Effector memory CD8-positive, alpha-beta T cell (primary cell): Measurements from ENCODE around the gene LAMA3.

Experiments
- ATAC-seq: fragments of 150-1000 bp; cut with Tn5 transposase; replicated peaks from 2 replicates; pipeline ENCODE4 v1.10.0; 2021; ENCODE audit warnings: mild to moderate bottlenecking, moderate library complexity
- DNase-seq, 3 experiments: peaks; one replicate each; pipeline ENCODE4 v3.0.0; 2021
- H3K27ac Mint-ChIP-seq, 2 donors: one replicate each; pipeline ENCODE4 v1.8.0; 2022; ENCODE audit warnings: mild to moderate bottlenecking in 2 of 2, mixed read lengths in 2 of 2, moderate library complexity in 2 of 2
- H3K27me3 Mint-ChIP-seq, 2 donors: one replicate each; pipeline ENCODE4 v1.8.0; 2022; ENCODE audit warnings: mixed read lengths in 2 of 2
- H3K36me3 Mint-ChIP-seq: one replicate; pipeline ENCODE4 v1.8.0; 2022; ENCODE audit warnings: mild to moderate bottlenecking, moderate library complexity, mixed read lengths; ENCODE audit not compliant: insufficient read depth
- H3K4me1 Mint-ChIP-seq, 2 donors: one replicate each; pipeline ENCODE4 v1.8.0; 2022; ENCODE audit warnings: low read depth in 2 of 2, mixed read lengths in 2 of 2
- H3K4me3 Mint-ChIP-seq, 2 donors: one replicate each; pipeline ENCODE4 v1.8.0; 2022; ENCODE audit warnings: mild to moderate bottlenecking in 2 of 2, mixed read lengths in 2 of 2, moderate library complexity in 2 of 2
- H3K9me3 Mint-ChIP-seq, 2 donors: one replicate each; pipeline ENCODE4 v1.8.0; 2022; ENCODE audit warnings: mixed read lengths in 2 of 2

LAMA3 gene

GRCh38 chr18:23856466-23857163 is 167.4 kb downstream of the LAMA3 start:
- DNase-seq (no peak), ATAC-seq (no peak)
- Mint-ChIP-seq H3K9me3 (no peaks in the 10 kb centered on the region), H3K36me3 (no peaks in the 10 kb centered on the region), H3K4me1 (peaks cover 12 to 17% of the 10 kb centered on the region in 2 donors), H3K27ac (peak overlapping the region in 1 of 2 donors; percentile 87), H3K27me3 (no peaks in the 10 kb centered on the region), H3K4me3 (no peak overlapping the region)

GRCh38 chr18:23857164-23857552 is 167.9 kb downstream of the LAMA3 start:
- no peak for ATAC-seq
- H3K9me3 Mint-ChIP-seq, result no peaks in the 10 kb centered on the region
- no peak overlapping the region for H3K4me3 Mint-ChIP-seq
- H3K27ac Mint-ChIP-seq, result peak overlapping the region in 1 of 2 donors; percentile 87
- no peaks in the 10 kb centered on the region for H3K36me3 Mint-ChIP-seq
- no peak for DNase-seq
- H3K27me3 Mint-ChIP-seq, result no peaks in the 10 kb centered on the region
- H3K4me1 Mint-ChIP-seq, result peaks cover 14 to 19% of the 10 kb centered on the region in 2 donors

GRCh38 chr18:23857756-23858155 is 168.5 kb downstream of the LAMA3 start:
- no peaks in the 10 kb centered on the region for H3K36me3 Mint-ChIP-seq
- no peak overlapping the region for H3K27ac Mint-ChIP-seq
- no peaks in the 10 kb centered on the region for H3K9me3 Mint-ChIP-seq
- H3K4me1 Mint-ChIP-seq, result peaks cover 17 to 19% of the 10 kb centered on the region in 2 donors
- no peak overlapping the region for H3K4me3 Mint-ChIP-seq
- ATAC-seq, result no peak
- no peaks in the 10 kb centered on the region for H3K27me3 Mint-ChIP-seq
- DNase-seq, result no peak

DNA sequence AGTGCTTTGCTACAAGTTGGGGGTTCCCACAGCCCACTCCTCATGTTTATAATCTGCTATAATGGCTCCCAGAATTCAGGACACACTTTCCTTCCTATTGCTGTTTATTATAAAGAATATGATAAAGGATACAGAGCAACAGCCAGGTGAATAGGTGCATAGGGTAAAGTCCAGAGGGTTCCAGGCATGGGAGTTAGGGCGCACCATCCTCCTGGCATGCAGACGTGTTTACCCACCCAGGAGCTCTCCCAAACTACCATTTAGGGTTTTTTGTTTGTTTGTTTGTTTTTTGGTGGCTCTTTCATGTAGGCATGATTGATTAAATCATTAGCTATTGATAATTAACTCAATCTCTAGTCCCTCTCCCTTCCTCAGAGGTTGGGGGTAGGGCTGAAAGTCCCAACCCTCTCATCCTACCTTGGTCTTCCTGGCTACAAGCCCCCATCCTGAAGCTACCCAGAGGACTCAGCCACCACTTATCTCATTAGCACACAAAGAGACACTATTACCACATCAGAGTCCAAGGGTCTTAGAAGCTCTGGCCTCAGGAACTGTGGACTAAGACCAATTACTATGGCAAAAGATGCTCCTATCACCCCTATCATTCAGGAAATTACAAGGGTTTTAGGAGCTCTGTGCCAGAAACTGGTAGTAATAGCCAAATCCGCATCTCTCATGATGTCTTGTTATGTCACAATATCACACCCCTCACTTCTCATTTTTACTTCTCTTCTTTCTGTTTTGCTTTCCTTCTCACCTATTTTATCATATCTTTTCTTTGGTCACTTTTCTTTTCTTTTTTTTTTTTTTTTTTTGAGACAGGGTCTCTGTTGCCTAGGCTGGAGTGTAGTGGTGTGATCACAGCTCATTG is 170.4 kb downstream of the LAMA3 start:
- Mint-ChIP-seq H3K4me3 (no peak overlapping the region), H3K36me3 (no peaks in the 10 kb centered on the region), H3K4me1 (peaks cover 24 to 30% of the 10 kb centered on the region in 2 donors), H3K27me3 (no peaks in the 10 kb centered on the region), H3K9me3 (no peaks in the 10 kb centered on the region), H3K27ac (peak overlapping the region in 1 of 2 donors; percentile 52)
- no peak for ATAC-seq
- no peak for DNase-seq

GRCh38 chr18:23861326-23861725 is 172.1 kb downstream of the LAMA3 start:
- Mint-ChIP-seq H3K4me3 (no peak overlapping the region), H3K27ac (peak overlapping the region in 1 of 2 donors; percentile 89), H3K27me3 (no peaks in the 10 kb centered on the region), H3K4me1 (peaks cover 40 to 46% of the 10 kb centered on the region in 2 donors), H3K9me3 (no peaks in the 10 kb centered on the region), H3K36me3 (no peaks in the 10 kb centered on the region)
- ATAC-seq (no peak), DNase-seq (no peak)

GRCh38 chr18:23861805-23862470 is 172.7 kb downstream of the LAMA3 start:
- no peaks in the 10 kb centered on the region for H3K27me3 Mint-ChIP-seq
- no peak for DNase-seq

DNA sequence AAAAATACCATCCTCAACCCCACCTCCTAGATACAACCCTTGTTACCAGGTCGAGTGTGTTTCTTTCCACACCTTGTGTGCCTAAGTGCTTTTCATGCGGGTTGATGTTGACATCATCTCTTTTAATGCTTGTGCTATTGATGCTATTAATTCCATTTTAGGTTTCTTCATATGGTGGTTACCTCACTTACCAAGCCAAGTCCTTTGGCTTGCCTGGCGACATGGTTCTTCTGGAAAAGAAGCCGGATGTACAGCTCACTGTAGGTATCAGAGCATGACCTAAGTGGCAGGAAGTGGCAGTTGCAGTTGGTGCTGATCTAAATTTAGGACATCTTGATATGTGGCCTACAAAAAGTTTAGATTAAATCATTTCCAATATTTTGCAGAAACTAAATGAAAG is 175.4 kb downstream of the LAMA3 start:
- peak; percentile 29 to 35 (median 30) for DNase-seq
- Mint-ChIP-seq H3K27me3 (no peaks in the 10 kb centered on the region), H3K9me3 (no peaks in the 10 kb centered on the region), H3K27ac (peak overlapping the region; percentile 89 to 93), H3K36me3 (no peaks in the 10 kb centered on the region), H3K4me1 (peaks cover 36 to 44% of the 10 kb centered on the region in 2 donors), H3K4me3 (peak overlapping the region; percentile 33 to 58)
- ATAC-seq, result peak; percentile 92

More at GRCh38 chr18:23861805-23862470, 172.7 kb downstream of the LAMA3 start:
- ATAC-seq, result no peak
- Mint-ChIP-seq H3K4me1 (peaks cover 39 to 45% of the 10 kb centered on the region in 2 donors), H3K36me3 (no peaks in the 10 kb centered on the region), H3K9me3 (no peaks in the 10 kb centered on the region), H3K27ac (peak overlapping the region; percentile 89 to 93), H3K4me3 (no peak overlapping the region)

DNA sequence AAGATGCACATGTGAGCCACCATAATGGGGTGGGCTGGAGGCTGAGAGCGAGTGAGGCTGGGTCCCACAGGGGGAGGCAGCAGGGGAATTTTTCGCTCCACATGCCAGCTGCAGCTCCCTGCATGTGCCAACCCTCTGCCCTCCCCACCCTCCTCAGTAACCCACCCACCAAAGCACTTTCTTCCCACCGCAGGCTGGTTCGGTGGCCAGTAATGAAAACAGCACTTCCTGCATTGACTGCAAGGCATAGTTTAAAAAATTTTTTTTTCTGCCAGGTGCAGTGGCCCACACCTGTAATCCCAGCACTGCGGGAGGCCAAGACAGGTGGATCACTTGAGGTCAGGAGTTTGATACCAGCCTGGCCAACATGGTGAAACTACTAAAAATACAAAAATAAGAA is 177.8 kb downstream of the LAMA3 start:
- Mint-ChIP-seq H3K9me3 (no peaks in the 10 kb centered on the region), H3K4me1 (peaks cover 49 to 52% of the 10 kb centered on the region in 2 donors), H3K27ac (peak overlapping the region in 1 of 2 donors; percentile 75), H3K27me3 (no peaks in the 10 kb centered on the region), H3K4me3 (no peak overlapping the region), H3K36me3 (peaks cover 5% of the 10 kb centered on the region)
- DNase-seq (no peak), ATAC-seq (no peak)

- DNase-seq (no peak), ATAC-seq (no peak)
- Mint-ChIP-seq H3K27ac (no peak overlapping the region), H3K36me3 (peaks cover 5% of the 10 kb centered on the region), H3K4me1 (peaks cover 55 to 57% of the 10 kb centered on the region in 2 donors), H3K4me3 (no peak overlapping the region), H3K9me3 (no peaks in the 10 kb centered on the region), H3K27me3 (no peaks in the 10 kb centered on the region)
Measured at GRCh38 chr18:23868136-23868785, 179.0 kb downstream of the LAMA3 start.

DNA sequence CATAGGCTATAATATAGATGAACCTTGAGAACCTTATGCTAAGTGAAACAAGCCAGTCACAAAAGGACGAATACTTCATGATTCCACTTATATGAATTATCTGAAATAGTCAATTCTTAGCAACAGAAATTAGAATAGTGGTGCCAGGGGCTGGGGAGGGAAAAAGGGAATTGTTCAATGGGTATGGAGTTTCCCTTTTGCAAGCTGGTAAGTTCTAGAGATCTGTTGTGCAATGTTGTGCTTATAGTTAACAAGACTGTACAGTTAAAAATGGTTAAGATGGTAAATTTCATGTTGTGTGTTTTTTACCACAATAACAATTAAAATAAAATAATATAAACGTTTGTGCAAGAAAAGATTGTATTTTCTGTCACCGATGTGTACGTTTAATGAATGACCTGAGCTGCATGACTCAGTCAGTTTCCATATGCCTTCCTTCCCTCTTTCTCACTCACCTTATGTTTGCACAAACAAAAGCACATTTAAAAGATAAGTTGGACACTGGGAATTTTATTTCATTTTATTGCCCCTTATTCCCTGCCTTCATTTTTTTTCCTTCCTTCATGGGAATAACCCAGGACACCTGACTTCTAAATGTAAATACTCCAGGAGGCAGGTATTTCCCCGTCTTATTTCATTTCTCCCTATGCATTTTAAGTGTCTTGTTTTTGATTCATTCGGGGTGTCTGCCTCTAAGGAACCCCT is 181.6 kb downstream of the LAMA3 start:
- H3K4me3 Mint-ChIP-seq, result peak overlapping the region; percentile 72 to 80
- DNase-seq (no peak), ATAC-seq (no peak)
- peak overlapping the region; percentile 95 to 100 for H3K27ac Mint-ChIP-seq
- H3K27me3 Mint-ChIP-seq, result no peaks in the 10 kb centered on the region
- peaks cover 43 to 44% of the 10 kb centered on the region in 2 donors for H3K4me1 Mint-ChIP-seq
- peaks cover 5% of the 10 kb centered on the region for H3K36me3 Mint-ChIP-seq
- H3K9me3 Mint-ChIP-seq, result no peaks in the 10 kb centered on the region

DNA sequence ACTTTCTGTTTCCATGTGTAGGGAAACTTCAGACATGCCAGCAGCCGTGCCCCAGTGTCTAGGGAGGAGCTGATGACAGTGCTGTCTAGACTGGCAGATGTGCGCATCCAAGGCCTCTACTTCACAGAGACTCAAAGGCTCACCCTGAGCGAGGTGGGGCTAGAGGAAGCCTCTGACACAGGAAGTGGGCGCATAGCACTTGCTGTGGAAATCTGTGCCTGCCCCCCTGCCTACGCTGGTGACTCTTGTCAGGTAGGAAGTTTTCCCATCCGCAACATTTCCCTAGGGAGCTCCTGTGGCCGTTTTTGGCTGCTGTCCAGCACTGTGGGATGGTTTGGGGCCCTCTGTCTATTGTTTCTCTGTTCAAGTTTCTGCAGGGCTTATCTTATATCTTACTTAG is 182.2 kb downstream of the LAMA3 start:
- Mint-ChIP-seq H3K27me3 (no peaks in the 10 kb centered on the region), H3K4me3 (peak overlapping the region; percentile 72 to 80), H3K36me3 (peaks cover 5% of the 10 kb centered on the region), H3K27ac (peak overlapping the region; percentile 95 to 100), H3K9me3 (no peaks in the 10 kb centered on the region), H3K4me1 (peaks cover 38% of the 10 kb centered on the region in 2 donors)
- DNase-seq, result peak; percentile 73 to 77 (median 76)
- peak; percentile 98 for ATAC-seq

- H3K4me3 Mint-ChIP-seq, result peak overlapping the region; percentile 74 to 77
- H3K27ac Mint-ChIP-seq, result peak overlapping the region; percentile 95 to 100
- no peaks in the 10 kb centered on the region for H3K27me3 Mint-ChIP-seq
- DNase-seq (peak; percentile 23 to 33 (median 25)), ATAC-seq (peak; percentile 54)
- H3K4me1 Mint-ChIP-seq, result peaks cover 32 to 38% of the 10 kb centered on the region in 2 donors
- H3K36me3 Mint-ChIP-seq, result peaks cover 5% of the 10 kb centered on the region
- no peaks in the 10 kb centered on the region for H3K9me3 Mint-ChIP-seq
Measured at GRCh38 chr18:23872701-23873550, 183.7 kb downstream of the LAMA3 start.
